NCI-H2081 (cell line): ENCODE measurements around the gene WSCD2.

Source experiments
- DNase-seq, 2 experiments: peaks; one replicate each; lab custom pipeline; 2025; lab: John Stamatoyannopoulos, UW

Gene WSCD2

GRCh38 chr12:108269224-108269623 lies 140.1 kb downstream of the WSCD2 start:
- DNase-seq: no peak

- DNase-seq: no peak
Measured at GRCh38 chr12:108270035-108270848, 141.2 kb downstream of the WSCD2 start.

- DNase-seq: no peak
Measured at GRCh38 chr12:108270849-108271143, 141.7 kb downstream of the WSCD2 start.

GRCh38 chr12:108271951-108272872 lies 143.1 kb downstream of the WSCD2 start:
- DNase-seq: no peak

GRCh38 chr12:108273217-108273616 lies 144.1 kb downstream of the WSCD2 start:
- no peak for DNase-seq

GRCh38 chr12:108277613-108278012 lies 148.5 kb downstream of the WSCD2 start:
- DNase-seq: no peak

GRCh38 chr12:108282160-108282559 lies 153.1 kb downstream of the WSCD2 start:
- DNase-seq: no peak

GRCh38 chr12:108282676-108283075 lies 153.6 kb downstream of the WSCD2 start:
- DNase-seq: no peak

GRCh38 chr12:108284163-108284562 lies 155.1 kb downstream of the WSCD2 start:
- no peak for DNase-seq

GRCh38 chr12:108285016-108285415 lies 155.9 kb downstream of the WSCD2 start:
- no peak for DNase-seq

- no peak for DNase-seq
Measured at GRCh38 chr12:108287227-108287626, 158.1 kb downstream of the WSCD2 start.

- no peak for DNase-seq
Measured at GRCh38 chr12:108289350-108290161, 160.5 kb downstream of the WSCD2 start.

- no peak for DNase-seq
Measured at GRCh38 chr12:108295641-108296040, 166.6 kb downstream of the WSCD2 start.

GRCh38 chr12:108296945-108297344 lies 167.9 kb downstream of the WSCD2 start:
- DNase-seq: no peak

GRCh38 chr12:108297424-108297823 lies 168.3 kb downstream of the WSCD2 start:
- no peak for DNase-seq

- DNase-seq: no peak
Measured at GRCh38 chr12:108297895-108298760, 169.0 kb downstream of the WSCD2 start.

GRCh38 chr12:108298761-108299275 lies 169.7 kb downstream of the WSCD2 start:
- no peak for DNase-seq

- DNase-seq: no peak
Measured at GRCh38 chr12:108299516-108299915, 170.4 kb downstream of the WSCD2 start.
